ENCODE data around the gene KCNH6. TPM values are rescaled to one million over a fixed set of nuclear protein-coding genes. Genes with fewer than 3 reads are reported as not detected.

KCNH6 gene
- total RNA-seq, 8 experiments from 2014 or later, result 0.05 to 0.78 (median 0.11) TPM; not detected in 2

DNA sequence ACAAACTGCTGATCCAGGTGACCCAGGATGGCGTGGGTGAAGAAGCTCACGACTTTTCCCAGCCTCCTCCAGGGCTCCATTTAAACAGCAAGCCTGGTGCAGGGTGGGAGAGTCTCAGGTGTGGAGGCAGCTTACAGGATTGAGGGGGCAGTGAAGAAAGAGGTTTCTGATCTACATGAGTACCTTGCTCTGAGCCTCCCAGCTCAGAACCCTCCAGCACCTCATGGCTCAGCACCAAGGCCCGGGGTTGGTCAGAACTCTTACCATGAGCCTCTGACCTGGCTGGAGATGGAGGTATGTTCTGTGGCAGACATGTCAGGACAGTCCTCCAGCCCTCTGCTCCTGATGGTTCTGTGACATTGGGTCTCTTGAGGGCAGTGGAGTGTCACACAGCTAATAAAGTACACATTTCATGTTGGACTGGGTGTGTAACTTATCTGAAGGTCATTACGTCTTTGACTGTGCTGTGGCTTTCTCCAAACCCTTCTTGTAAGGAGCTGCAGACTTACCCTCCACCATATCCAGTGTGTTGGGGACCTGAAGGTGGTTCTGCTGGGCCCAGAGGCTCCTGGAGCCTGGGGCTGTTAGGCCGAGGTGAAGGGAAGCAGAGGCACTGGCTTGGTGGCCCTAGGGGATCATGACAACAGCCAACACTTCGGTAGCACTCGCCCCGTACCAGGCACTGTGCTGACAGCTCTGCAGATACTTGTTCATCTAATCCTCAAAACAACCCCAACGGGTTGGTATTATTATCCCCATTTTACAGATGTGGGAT is 23.3 kb downstream of the KCNH6 start:
- H3K4me3 ChIP-seq, result no peak overlapping the region
- H3K27ac ChIP-seq, result no peak overlapping the region
- in situ Hi-C loops (cut with MboI; ENCODE audit: low pct_unique_long_range_greater_than_20kb in 2 of 9, low sequenced_read_pairs in 9 of 9, unreplicated experiment in 9 of 9), result no loop called here
- no peak for ATAC-seq (replicated peaks in 6 of 8)
- peaks cover 0 to 4% of the 10 kb centered on the region in 2 donors for H3K4me1 ChIP-seq (replicated peaks in 1 of 2)
- 20 to 100% (median 100%) methylated on average over 1 to 6 of the region's 9 CpGs; no CpG with 5 or more reads in 3 of the 10 experiments for WGBS, 10 experiments

DNA sequence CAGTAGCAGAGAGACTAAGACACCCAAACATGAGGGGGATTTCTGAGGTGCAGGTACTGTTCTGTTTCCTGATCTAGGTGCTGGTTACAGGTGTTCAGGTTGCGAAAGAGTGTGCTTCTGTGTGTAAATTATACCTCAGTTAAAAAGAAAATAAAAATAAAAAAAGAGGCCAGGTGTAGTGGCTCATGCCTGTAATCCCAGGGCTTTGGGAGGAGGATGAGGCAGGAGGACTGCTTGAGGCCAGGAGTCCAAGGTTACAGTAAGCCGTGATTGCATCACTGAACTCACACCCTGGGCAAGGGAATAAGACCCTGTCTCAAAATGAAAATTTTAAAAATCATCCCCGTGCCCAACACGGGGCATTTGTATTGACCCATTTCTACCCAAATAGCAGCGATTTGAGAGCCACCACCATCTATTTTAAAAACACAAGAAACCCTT is 23.9 kb downstream of the KCNH6 start:
- in situ Hi-C loops (cut with MboI; ENCODE audit: low pct_unique_long_range_greater_than_20kb in 2 of 9, low sequenced_read_pairs in 9 of 9, unreplicated experiment in 9 of 9), result no loop called here
- no peak for ATAC-seq (replicated peaks in 6 of 8)
- peaks cover 0 to 5% of the 10 kb centered on the region in 2 donors for H3K4me1 ChIP-seq (replicated peaks in 1 of 2)
- 75 to 100% (median 100%) methylated on average over 1 to 2 of the region's 5 CpGs; no CpG with 5 or more reads in 4 of the 10 experiments for WGBS, 10 experiments
- H3K4me3 ChIP-seq, result no peak overlapping the region
- no peak overlapping the region for H3K27ac ChIP-seq

DNA sequence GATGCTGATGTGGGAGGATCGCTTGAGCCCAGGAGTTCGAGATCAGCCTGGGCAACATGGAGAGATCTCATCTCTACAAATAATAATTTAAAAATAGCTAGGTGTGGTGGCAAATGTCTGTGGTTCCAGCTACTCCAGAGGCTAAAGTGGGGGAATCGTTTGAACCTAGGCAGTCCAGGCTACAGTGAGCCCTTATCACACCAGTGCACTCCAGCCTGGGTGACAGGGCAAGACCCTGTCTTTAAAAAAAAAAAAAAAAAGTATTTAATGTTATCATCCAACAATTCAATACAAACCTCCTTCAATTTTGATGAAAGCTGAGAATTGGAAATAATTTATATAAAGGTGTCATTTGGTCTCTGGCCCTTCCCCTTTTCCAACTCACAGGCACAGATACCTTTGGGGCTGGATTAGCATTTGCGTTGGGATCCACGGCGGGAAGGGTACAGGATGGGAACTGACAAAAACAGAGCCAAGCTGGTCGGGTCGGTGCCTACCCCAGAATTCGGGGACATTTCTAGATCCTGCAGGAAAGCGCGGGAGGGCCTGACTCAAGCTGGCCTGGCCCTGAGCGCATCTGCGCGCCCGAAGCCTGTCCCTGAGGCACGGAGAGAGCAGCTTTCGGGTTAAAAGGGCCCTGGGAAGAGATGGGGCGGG is 26.3 kb downstream of the KCNH6 start:
- Histone ChIP-seq H3K4me1 (replicated peaks in 1 of 2) (peaks cover 0 to 19% of the 10 kb centered on the region in 2 donors), H3K27ac (peak overlapping the region; percentile 56 to 84), H3K4me3 (peak overlapping the region; percentile 43 to 76 (median 53))
- in situ Hi-C loops (cut with MboI; ENCODE audit: low pct_unique_long_range_greater_than_20kb in 2 of 9, low sequenced_read_pairs in 9 of 9, unreplicated experiment in 9 of 9), result no loop called here
- peak; percentile 10 to 33 (median 22) for ATAC-seq (replicated peaks in 6 of 8)
- 0 to 100% (median 26%) methylated on average over 2 to 14 of the region's 18 CpGs; no CpG with 5 or more reads in 1 of the 10 experiments for WGBS, 10 experiments

DNA sequence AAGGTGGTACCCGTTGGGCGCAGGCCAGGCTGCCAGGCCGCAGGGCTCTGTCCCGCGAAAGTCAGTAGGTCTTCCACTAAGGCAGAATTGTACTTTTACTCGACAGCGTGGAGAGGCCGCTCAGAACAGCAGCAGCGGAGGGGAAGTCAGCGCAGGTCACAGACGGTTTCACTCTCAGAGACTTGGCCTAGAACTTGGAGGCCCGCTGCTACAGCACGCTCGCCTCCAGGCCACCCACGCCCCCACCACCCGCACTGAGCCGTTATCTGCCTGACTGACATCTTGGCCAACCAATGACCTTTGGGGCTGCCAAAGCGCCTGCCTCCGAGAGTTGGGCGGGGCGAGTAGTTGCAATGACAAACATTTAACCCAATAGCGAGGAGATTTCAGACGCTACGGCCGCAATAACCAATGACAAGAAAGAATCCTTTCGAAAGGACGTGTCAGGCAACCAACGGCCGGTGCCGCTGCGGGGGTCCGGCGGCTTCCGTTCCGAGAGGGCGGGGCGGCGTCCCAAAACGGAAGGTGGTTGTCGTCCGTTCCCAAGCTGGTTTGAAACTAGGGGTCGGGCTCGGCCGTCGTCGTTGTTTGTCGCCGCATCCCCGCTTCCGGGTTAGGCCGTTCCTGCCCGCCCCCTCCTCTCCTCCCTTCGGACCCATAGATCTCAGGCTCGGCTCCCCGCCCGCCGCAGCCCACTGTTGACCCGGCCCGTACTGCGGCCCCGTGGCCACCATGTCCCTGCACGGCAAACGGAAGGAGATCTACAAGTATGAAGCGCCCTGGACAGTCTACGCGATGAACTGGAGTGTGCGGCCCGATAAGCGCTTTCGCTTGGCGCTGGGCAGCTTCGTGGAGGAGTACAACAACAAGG is 27.0 kb downstream of the KCNH6 start, which contains the start of gene DCAF7:
DCAF7 (plus strand) TSS at position 532 of the 871 bp plus-strand sequence; CDS start at position 733, 201 bp downstream.
- Histone ChIP-seq H3K4me1 (replicated peaks in 1 of 2) (peaks cover 0 to 19% of the 10 kb centered on the region in 2 donors), H3K27ac (peak within 1 kb of the TSS; percentile 92 to 93), H3K4me3 (peak within 1 kb of the TSS; percentile 59 to 90 (median 76))
- 0 to 5% (median 0%) methylated on average over 1 to 13 of the region's 72 CpGs; no CpG with 5 or more reads in 3 of the 10 experiments for WGBS, 10 experiments
- peak; percentile 88 to 95 (median 94) for ATAC-seq (replicated peaks in 6 of 8)
- in situ Hi-C loops (cut with MboI; ENCODE audit: low pct_unique_long_range_greater_than_20kb in 2 of 9, low sequenced_read_pairs in 9 of 9, unreplicated experiment in 9 of 9), result no loop called here

DNA sequence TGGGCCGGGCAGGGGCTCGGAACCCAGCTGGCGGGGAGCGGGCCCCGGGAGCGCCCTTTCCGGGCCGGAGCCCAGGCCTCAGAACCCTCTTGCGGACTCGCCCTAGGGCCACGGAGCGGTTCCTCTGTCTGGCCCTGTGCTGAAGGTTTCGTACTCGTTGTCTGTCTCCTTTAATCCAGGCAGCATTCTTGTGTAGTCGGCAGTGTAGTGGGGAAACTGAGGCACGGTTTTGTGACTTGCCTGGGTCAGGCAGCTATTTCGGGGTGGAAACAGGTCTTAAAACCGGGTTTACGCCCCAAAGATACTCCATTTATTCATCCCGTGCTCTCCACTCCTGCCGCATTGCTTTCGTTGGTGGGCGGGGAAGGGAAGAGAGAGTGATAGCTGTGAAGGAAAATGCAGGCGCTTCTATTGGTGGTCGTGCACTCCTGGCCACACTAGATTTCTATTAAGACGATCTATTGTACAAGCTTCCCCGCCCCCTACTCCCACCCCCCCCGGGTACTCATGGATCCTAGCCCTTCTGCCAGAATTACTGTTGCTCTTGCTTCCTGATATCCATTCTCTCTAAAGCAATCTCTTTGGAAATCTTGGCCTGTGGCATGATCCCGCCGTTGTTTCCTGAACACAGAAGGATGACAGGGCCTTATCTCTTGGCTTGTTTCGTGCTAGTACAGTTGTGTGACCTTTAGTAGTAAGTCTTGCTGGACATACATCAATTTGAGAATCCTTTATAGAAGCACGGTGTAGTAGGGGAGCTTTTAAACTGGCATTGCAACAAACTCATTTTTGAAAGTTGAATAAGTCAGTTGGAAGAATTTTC is 27.9 kb downstream of the KCNH6 start:
- Histone ChIP-seq H3K27ac (peak overlapping the region; percentile 92 to 93), H3K4me1 (replicated peaks in 1 of 2) (peaks cover 0 to 19% of the 10 kb centered on the region in 2 donors), H3K4me3 (peak overlapping the region; percentile 59 to 90 (median 76))
- WGBS, 10 experiments, result 0 to 5% (median 0%) methylated on average over 1 to 12 of the region's 32 CpGs; no CpG with 5 or more reads in 2 of the 10 experiments
- in situ Hi-C loops (cut with MboI; ENCODE audit: low pct_unique_long_range_greater_than_20kb in 2 of 9, low sequenced_read_pairs in 9 of 9, unreplicated experiment in 9 of 9), result no loop called here
- peak; percentile 1 to 23 (median 4) for ATAC-seq (replicated peaks in 6 of 8)

DNA sequence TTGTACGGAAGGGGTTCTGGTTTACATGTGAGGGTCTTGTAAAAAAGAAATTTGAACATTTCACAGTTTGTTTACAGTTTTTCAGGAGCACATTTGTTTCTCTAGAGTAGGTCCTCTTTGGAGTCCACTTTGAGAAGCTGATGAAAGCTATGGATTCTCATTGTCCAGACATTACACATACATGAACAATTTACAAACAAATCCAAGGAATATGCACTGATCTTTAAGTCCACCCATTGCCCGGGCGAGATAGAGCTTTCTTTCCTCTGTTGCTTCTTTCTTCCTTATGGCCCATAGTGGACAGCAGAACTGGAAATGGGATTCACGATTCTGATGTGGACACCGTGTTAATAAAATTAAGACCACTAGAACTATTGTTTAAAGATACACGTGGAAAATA is 29.1 kb downstream of the KCNH6 start:
- no peak for ATAC-seq (replicated peaks in 6 of 8)
- in situ Hi-C loops (cut with MboI; ENCODE audit: low pct_unique_long_range_greater_than_20kb in 2 of 9, low sequenced_read_pairs in 9 of 9, unreplicated experiment in 9 of 9), result no loop called here
- Histone ChIP-seq H3K4me1 (replicated peaks in 1 of 2) (peaks cover 0 to 19% of the 10 kb centered on the region in 2 donors), H3K27ac (no peak overlapping the region), H3K4me3 (peak overlapping the region; percentile 59 to 90 (median 76))
- WGBS, 10 experiments, result 49 to 100% (median 68%) methylated on average over 2 to 6 of the region's 6 CpGs

DNA sequence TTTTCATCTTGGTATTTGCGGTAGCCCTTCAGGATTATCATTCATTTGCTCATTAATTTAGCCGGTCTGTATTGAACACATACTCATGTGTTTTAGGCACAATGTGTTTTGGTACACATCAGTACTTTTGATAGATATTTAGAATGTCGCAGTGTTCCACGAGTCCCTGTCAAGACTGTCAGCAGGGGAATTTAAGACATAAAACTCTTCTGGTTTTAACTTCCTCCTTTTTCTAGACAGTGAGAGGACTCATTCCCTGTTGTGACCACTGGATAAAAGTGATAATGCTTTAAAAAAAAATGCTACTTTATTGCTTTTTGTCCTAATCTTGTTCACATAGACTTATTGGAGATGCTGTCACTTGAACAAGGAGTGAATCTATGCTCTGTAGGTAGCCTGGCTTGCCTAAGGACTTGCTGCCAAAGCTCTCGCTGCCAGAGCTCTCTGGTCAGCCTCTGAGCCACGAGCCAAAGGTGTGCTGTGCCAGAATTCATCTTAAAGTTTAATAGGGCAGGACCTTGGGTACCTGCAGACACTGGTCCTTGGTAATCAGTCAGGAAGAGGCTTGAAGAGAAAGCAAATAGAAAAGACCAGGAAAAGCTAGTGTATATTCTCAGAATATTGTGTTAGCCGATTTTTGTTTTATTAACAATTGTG is 32.5 kb downstream of the KCNH6 start:
- 89 to 100% (median 94%) methylated on average over 2 to 6 of the region's 7 CpGs; no CpG with 5 or more reads in 1 of the 10 experiments for WGBS, 10 experiments
- Histone ChIP-seq H3K4me3 (no peak overlapping the region), H3K27ac (no peak overlapping the region), H3K4me1 (replicated peaks in 1 of 2) (peaks cover 0 to 15% of the 10 kb centered on the region in 2 donors)
- ATAC-seq (replicated peaks in 6 of 8), result no peak
- in situ Hi-C loops (cut with MboI; ENCODE audit: low pct_unique_long_range_greater_than_20kb in 2 of 9, low sequenced_read_pairs in 9 of 9, unreplicated experiment in 9 of 9), result no loop called here

DNA sequence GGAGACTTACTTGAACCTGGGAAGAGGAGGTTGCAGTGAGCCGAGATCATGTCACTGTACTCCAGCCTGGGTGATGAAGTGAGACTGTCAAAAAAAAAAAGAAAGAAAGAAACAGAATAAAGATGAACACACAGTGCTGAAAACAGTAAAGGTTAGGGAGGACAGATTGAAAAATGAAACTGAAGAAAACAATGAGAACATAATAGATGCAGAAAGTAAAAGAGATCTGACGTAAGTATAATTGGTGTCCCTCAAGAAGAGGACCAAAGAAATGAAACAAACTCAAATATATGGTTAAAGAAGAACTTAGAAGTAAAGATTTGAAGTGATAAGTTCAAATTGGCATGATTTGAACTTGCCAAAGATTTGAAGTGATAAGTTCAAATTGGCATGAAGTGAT is 34.3 kb downstream of the KCNH6 start:
- Histone ChIP-seq H3K27ac (no peak overlapping the region), H3K4me3 (no peak overlapping the region), H3K4me1 (replicated peaks in 1 of 2) (peaks cover 0 to 11% of the 10 kb centered on the region in 2 donors)
- 82 to 97% (median 92%) methylated on average over 2 of the region's 2 CpGs for WGBS, 10 experiments
- ATAC-seq (replicated peaks in 6 of 8), result no peak
- in situ Hi-C loops (cut with MboI; ENCODE audit: low pct_unique_long_range_greater_than_20kb in 2 of 9, low sequenced_read_pairs in 9 of 9, unreplicated experiment in 9 of 9), result no loop called here

DNA sequence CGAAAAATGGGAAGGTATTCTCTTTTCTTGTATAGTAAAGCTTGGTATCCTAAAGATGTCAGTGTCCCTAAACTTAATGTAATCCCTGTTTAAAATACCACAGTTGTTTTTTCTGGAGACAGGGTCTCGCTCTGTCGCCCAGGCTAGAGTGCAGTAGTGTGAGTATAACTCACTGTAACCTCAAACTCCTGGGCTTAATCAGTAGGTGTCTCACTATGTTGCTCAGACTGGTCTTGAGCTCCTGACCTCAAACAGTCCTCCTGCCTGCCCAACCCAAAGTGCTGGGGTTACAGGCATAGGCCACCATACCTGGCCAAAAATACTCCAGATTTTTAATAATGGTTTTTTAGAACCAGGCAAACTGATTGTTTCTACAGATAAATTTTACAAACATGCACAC is 35.3 kb downstream of the KCNH6 start:
- in situ Hi-C loops (cut with MboI; ENCODE audit: low pct_unique_long_range_greater_than_20kb in 2 of 9, low sequenced_read_pairs in 9 of 9, unreplicated experiment in 9 of 9), result no loop called here
- no peak for ATAC-seq (replicated peaks in 6 of 8)
- H3K4me1 ChIP-seq (replicated peaks in 1 of 2), result peaks cover 0 to under 1% of the 10 kb centered on the region in 2 donors
- H3K27ac ChIP-seq, result no peak overlapping the region
- whole genome bisulfite sequencing, 10 experiments, result 43 to 100% (median 90%) methylated on average over 1 to 3 of the region's 3 CpGs; no CpG with 5 or more reads in 1 of the 10 experiments
- no peak overlapping the region for H3K4me3 ChIP-seq

DNA sequence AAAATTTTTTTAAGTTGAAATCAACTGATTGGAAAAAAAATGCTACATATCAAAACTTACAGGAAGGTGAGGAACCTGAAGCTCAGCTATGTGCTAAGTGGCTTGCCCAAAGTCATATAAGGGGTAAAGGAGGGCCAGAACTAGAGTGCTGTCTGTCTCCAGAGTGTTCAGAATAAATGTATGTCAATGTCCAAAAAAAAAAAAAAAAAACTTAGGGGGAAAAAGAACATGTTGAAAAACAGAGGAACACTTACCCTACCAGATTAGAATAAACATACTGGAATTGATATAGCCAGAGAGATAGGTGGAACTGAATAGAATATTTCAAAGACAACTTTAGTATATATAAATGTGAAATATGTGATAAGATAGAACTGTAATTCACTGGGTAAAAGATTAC is 38.7 kb downstream of the KCNH6 start:
- no peak overlapping the region for H3K4me3 ChIP-seq
- H3K4me1 ChIP-seq (replicated peaks in 1 of 2), result no peaks in the 10 kb centered on the region
- H3K27ac ChIP-seq, result no peak overlapping the region
- no peak for ATAC-seq (replicated peaks in 6 of 8)
- in situ Hi-C loops (cut with MboI; ENCODE audit: low pct_unique_long_range_greater_than_20kb in 2 of 9, low sequenced_read_pairs in 9 of 9, unreplicated experiment in 9 of 9), result no loop called here

DNA sequence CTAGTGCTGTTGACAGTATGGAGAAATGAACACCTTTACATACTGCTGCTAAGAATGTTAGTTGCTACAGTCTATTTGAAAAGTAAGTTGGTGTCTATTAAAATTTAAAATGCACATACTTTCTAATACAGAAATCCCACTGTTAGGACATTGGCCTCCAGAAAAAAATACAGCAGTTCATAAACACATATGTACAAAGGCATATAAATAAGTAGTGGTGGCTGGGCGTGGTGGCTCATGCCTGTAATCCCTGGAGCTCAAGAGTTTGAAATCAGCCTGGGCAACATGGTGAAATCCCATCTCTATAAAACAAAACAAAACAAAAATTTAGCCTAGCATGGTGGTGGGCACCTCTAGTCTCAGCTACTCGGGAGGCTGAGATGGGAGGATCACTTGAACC is 40.2 kb downstream of the KCNH6 start:
- WGBS, 10 experiments, result 54 to 100% (median 92%) methylated on average over 1 to 2 of the region's 2 CpGs; no CpG with 5 or more reads in 1 of the 10 experiments
- Histone ChIP-seq H3K4me3 (no peak overlapping the region), H3K27ac (no peak overlapping the region), H3K4me1 (replicated peaks in 1 of 2) (no peaks in the 10 kb centered on the region)
- in situ Hi-C loops (cut with MboI; ENCODE audit: low pct_unique_long_range_greater_than_20kb in 2 of 9, low sequenced_read_pairs in 9 of 9, unreplicated experiment in 9 of 9), result no loop called here
- peak in 3 of 8 experiments; percentile 51 to 88 (median 57) for ATAC-seq (replicated peaks in 6 of 8)

Data from motor neuron (in vitro differentiated cells).